GM19468 (cell line): ENCODE data around the gene ATXN10.

Source experiments
- ATAC-seq: cut with Tn5 transposase; IDR thresholded peaks from one replicate; pipeline ENCODE4 v1.9.1; 2021; ENCODE audit warnings: mild to moderate bottlenecking, moderate library complexity, moderate number of reproducible peaks; ENCODE audit not compliant: unreplicated experiment; ENCODE audit errors: extremely low read depth

Gene ATXN10

GRCh38 chr22:45744442-45744841 is 72.8 kb downstream of the ATXN10 start:
- ATAC-seq = no peak

- ATAC-seq = no peak
Measured at GRCh38 chr22:45750626-45751025, 79.0 kb downstream of the ATXN10 start.

GRCh38 chr22:45752036-45752435 is 80.4 kb downstream of the ATXN10 start:
- ATAC-seq = no peak

GRCh38 chr22:45754822-45755221 is 83.2 kb downstream of the ATXN10 start:
- no peak for ATAC-seq

GRCh38 chr22:45756558-45756957 is 84.9 kb downstream of the ATXN10 start:
- ATAC-seq = no peak

GRCh38 chr22:45757068-45757467 is 85.4 kb downstream of the ATXN10 start:
- ATAC-seq = no peak

- ATAC-seq = no peak
Measured at GRCh38 chr22:45757936-45758335, 86.3 kb downstream of the ATXN10 start.

GRCh38 chr22:45758603-45759002 is 87.0 kb downstream of the ATXN10 start:
- ATAC-seq = no peak

- no peak for ATAC-seq
Measured at GRCh38 chr22:45760682-45761081, 89.0 kb downstream of the ATXN10 start.

- no peak for ATAC-seq
Measured at GRCh38 chr22:45762545-45763235, 91.1 kb downstream of the ATXN10 start.

GRCh38 chr22:45763236-45763624 is 91.6 kb downstream of the ATXN10 start:
- ATAC-seq = no peak

- ATAC-seq = no peak
Measured at GRCh38 chr22:45768490-45768889, 96.9 kb downstream of the ATXN10 start.

- no peak for ATAC-seq
Measured at GRCh38 chr22:45769569-45770210, 98.1 kb downstream of the ATXN10 start.

- no peak for ATAC-seq
Measured at GRCh38 chr22:45770506-45770905, 98.9 kb downstream of the ATXN10 start.

GRCh38 chr22:45771057-45771456 is 99.4 kb downstream of the ATXN10 start:
- ATAC-seq = no peak

- ATAC-seq = no peak
Measured at GRCh38 chr22:45771711-45772110, 100.1 kb downstream of the ATXN10 start.

GRCh38 chr22:45772743-45773142 is 101.1 kb downstream of the ATXN10 start:
- ATAC-seq = no peak

- no peak for ATAC-seq
Measured at GRCh38 chr22:45774001-45774670, 102.5 kb downstream of the ATXN10 start.

- no peak for ATAC-seq
Measured at GRCh38 chr22:45775062-45775461, 103.4 kb downstream of the ATXN10 start.

GRCh38 chr22:45775569-45776312 is 104.1 kb downstream of the ATXN10 start:
- peak; percentile 64 for ATAC-seq

GRCh38 chr22:45776313-45776585 is 104.6 kb downstream of the ATXN10 start:
- no peak for ATAC-seq
